HS-27A (cell line): ENCODE data around the gene RGS2.

Source experiments
- DNase-seq: peaks from one replicate; pipeline ENCODE4 v3.0.0-alpha.2; 2012; ENCODE audit warnings: low read depth, missing footprints

The RGS2 gene

GRCh38 chr1:192795916-192796618 lies 12.8 kb upstream of the RGS2 start:
- DNase-seq, result no peak

- no peak for DNase-seq
Observed at GRCh38 chr1:192797143-192797542, 11.7 kb upstream of the RGS2 start.

- DNase-seq, result no peak
Observed at GRCh38 chr1:192797891-192798290, 10.9 kb upstream of the RGS2 start.

- DNase-seq, result no peak
Observed at GRCh38 chr1:192801451-192801850, 7.4 kb upstream of the RGS2 start.

- DNase-seq, result no peak
Observed at GRCh38 chr1:192802406-192802805, 6.4 kb upstream of the RGS2 start.

GRCh38 chr1:192803501-192803900 lies 5.3 kb upstream of the RGS2 start:
- no peak for DNase-seq

GRCh38 chr1:192805832-192806323 lies 3.0 kb upstream of the RGS2 start:
- no peak for DNase-seq

GRCh38 chr1:192807211-192808162 lies 1.4 kb upstream of the RGS2 start:
- DNase-seq, result no peak

GRCh38 chr1:192808163-192808517 lies 699 bp upstream of the RGS2 start:
- no peak for DNase-seq

- DNase-seq, result no peak
Observed at GRCh38 chr1:192809307-192810252, 741 bp downstream of the RGS2 start.

GRCh38 chr1:192810253-192810880 lies 1.5 kb downstream of the RGS2 start:
- no peak for DNase-seq

GRCh38 chr1:192811006-192811405 lies 2.2 kb downstream of the RGS2 start:
- DNase-seq, result no peak

GRCh38 chr1:192811594-192812239 lies 2.9 kb downstream of the RGS2 start:
- no peak for DNase-seq

GRCh38 chr1:192812420-192813209 lies 3.8 kb downstream of the RGS2 start:
- no peak for DNase-seq

GRCh38 chr1:192814805-192815204 lies 6.0 kb downstream of the RGS2 start:
- DNase-seq, result no peak

- no peak for DNase-seq
Observed at GRCh38 chr1:192817246-192817645, 8.4 kb downstream of the RGS2 start.

GRCh38 chr1:192821296-192821695 lies 12.5 kb downstream of the RGS2 start:
- no peak for DNase-seq

GRCh38 chr1:192824511-192824910 lies 15.7 kb downstream of the RGS2 start:
- no peak for DNase-seq

GRCh38 chr1:192826791-192827546 lies 18.1 kb downstream of the RGS2 start:
- DNase-seq, result peak; percentile 31
